Pancreas (tissue), 10 donors: ENCODE data around the gene PLEKHG2. TPM values are rescaled to one million over a fixed set of nuclear protein-coding genes. Genes with fewer than 3 reads are reported as not detected.
"Not testable (repeated sequence)": the region's sequence is repeated elsewhere in the genome, so short reads cannot be mapped to it uniquely, and the experiment has no call there.

Experiments used
- ATAC-seq, 4 donors: fragments of 200-7000 bp; cut with Tn5 transposase; one replicate each; pipeline versions ENCODE4 v1.8.0 to v1.9.1; 2020; ENCODE audit warnings: mild to moderate bottlenecking in 4 of 4, moderate library complexity in 4 of 4
- DNase-seq, 6 donors: peaks; one replicate each; pipeline ENCODE4 v3.0.0-alpha.2; 2020
- FAIRE-seq: peaks from 2 replicates; lab custom pipeline; 2012; peaks lifted over from hg19 to GRCh38; lab: Jason Lieb, UNC
- H3K27ac ChIP-seq, 4 donors: fragments of 200-600 bp; sonication (generic); 1 replicate in 3 of 4; 2 replicates in 1 of 4; pipeline versions ENCODE4 v1.5.0 to v1.8.0; 2020
- H3K27me3 ChIP-seq, 4 donors: fragments of 200-600 bp; one replicate each; pipeline ENCODE4 v1.8.0; 2021
- H3K36me3 ChIP-seq, 3 donors: fragments of 200-600 bp; sonication (generic) in 1 of 3; one replicate each; pipeline versions ENCODE4 v1.5.0 to v1.8.0; 2020 to 2021
- H3K4me1 ChIP-seq, 3 donors: fragments of 200-600 bp; one replicate each; pipeline ENCODE4 v1.8.0; 2021
- H3K4me3 ChIP-seq, 4 donors: fragments of 200-600 bp; sonication (generic) in 2 of 4; one replicate each; pipeline versions ENCODE4 v1.5.0 to v1.8.0; 2020 to 2021
- H3K9me3 ChIP-seq, 4 donors: fragments of 200-600 bp; one replicate each; pipeline ENCODE4 v1.8.0; 2021
- WGBS, 2 donors: extraction: QIAGEN DNeasy Blood & Tissue Kit; methylation state at CpG; one replicate each; pipeline ENCODE4 v1.1.7; 2013; 5-methylcytosine and 5-hydroxymethylcytosine counted together
- intact Hi-C, 3 donors: fragments of 100-400 bp; cut with DNase I; formaldehyde crosslinking; loops; one replicate each; pipeline versions ENCODE4 v1.11.1 to v1.14.2; 2022
- polyA plus RNA-seq, 2 donors: library from polyadenylated mRNA; stranded (reverse); fragments of 200-250 nt; gene quantifications; one replicate each; pipeline ENCODE4 v1.2.3, GENCODE V29; 2013
- total RNA-seq, 6 donors: library from RNA; stranded (reverse); fragmentation: NEBNext Ultra II Directional in 4 of 6; extraction: Animal tissue kit (Norgen Biotek cat#: 25700) in 4 of 6; gene quantifications; one replicate each; pipeline versions ENCODE4 v1.2.1 to v1.2.4, GENCODE V29; 2021 to 2023
- TF ChIP-seq, protein P1 (sequence below), 4 donors: fragments of 200-600 bp; sonication (generic) in 3 of 4; IDR thresholded peaks; one replicate each; pipeline versions ENCODE4 v1.5.0 to v1.8.0; 2021; ENCODE audit warnings: antibody characterized with exemption in 4 of 4
- donor health status: healthy with polysubstance abuse.
- donor health status: DM: no; HTN: no; CAD: no; lungs with moderate emphysema.
- donor health status: DM: no; HTN: no; CAD: no.
- donor health status: control.
- donor health status: control.
- donor health status: Bipolar disorder and iron deficiency.
- donor health status: DM: yes; HTN: yes; CAD: no.
- donor health status: DM: no; HTN: no; CAD: no.
- donor health status: DM: no; HTN: no; CAD: no.
- donor health status: DM: yes; HTN: yes; CAD: no.

Gene PLEKHG2
- total and polyA plus RNA-seq, 8 donors, result 3.1 to 15.0 (median 7.8) TPM

- DNase-seq (no peak), ATAC-seq (no peak), FAIRE-seq (no peak)
- Histone ChIP-seq H3K27ac (peak overlapping the region in 2 of 4 donors; percentile 90 to 91), H3K27me3 (no peaks in the 10 kb centered on the region), H3K4me3 (peak overlapping the region; percentile 68 to 99 (median 90)), H3K36me3 (no peaks in the 10 kb centered on the region), H3K4me1 (peaks cover 7 to 29% (median 17%) of the 10 kb centered on the region in 3 donors), H3K9me3 (no peaks in the 10 kb centered on the region)
- intact Hi-C loops, result loop anchor here in 1 of 3 donors (10.0 kb wide), 1 partner anchor 88 kb away; the partner anchor contains the start of gene EID2B
- 68 to 70% methylated on average over 16 of the region's 16 CpGs for WGBS, 2 donors
- TF ChIP-seq, protein P1, sequence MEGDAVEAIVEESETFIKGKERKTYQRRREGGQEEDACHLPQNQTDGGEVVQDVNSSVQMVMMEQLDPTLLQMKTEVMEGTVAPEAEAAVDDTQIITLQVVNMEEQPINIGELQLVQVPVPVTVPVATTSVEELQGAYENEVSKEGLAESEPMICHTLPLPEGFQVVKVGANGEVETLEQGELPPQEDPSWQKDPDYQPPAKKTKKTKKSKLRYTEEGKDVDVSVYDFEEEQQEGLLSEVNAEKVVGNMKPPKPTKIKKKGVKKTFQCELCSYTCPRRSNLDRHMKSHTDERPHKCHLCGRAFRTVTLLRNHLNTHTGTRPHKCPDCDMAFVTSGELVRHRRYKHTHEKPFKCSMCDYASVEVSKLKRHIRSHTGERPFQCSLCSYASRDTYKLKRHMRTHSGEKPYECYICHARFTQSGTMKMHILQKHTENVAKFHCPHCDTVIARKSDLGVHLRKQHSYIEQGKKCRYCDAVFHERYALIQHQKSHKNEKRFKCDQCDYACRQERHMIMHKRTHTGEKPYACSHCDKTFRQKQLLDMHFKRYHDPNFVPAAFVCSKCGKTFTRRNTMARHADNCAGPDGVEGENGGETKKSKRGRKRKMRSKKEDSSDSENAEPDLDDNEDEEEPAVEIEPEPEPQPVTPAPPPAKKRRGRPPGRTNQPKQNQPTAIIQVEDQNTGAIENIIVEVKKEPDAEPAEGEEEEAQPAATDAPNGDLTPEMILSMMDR (IDR thresholded peaks at IDR 0.05), result no peak
Observed at GRCh38 chr19:39446365-39447084, 34.1 kb downstream of the PLEKHG2 start.

- intact Hi-C loops, result loop anchor here in 1 of 3 donors (10.0 kb wide), 1 partner anchor 87 kb away; the partner anchor contains the start of gene EID2B
- Histone ChIP-seq H3K4me3 (no peak overlapping the region), H3K36me3 (peaks cover 0 to under 1% (median 0%) of the 10 kb centered on the region in 3 donors), H3K4me1 (peaks cover 7 to 29% (median 17%) of the 10 kb centered on the region in 3 donors), H3K9me3 (no peaks in the 10 kb centered on the region), H3K27ac (no peak overlapping the region), H3K27me3 (no peaks in the 10 kb centered on the region)
- TF ChIP-seq, protein P1 (IDR thresholded peaks at IDR 0.05), result no peak
- FAIRE-seq, result no peak
- peak in 1 of 6 donors; percentile 26 for DNase-seq
- WGBS, 2 donors, result 70 to 82% methylated on average over 3 of the region's 3 CpGs
- no peak for ATAC-seq
Observed at GRCh38 chr19:39448271-39448670, 35.8 kb downstream of the PLEKHG2 start.

GRCh38 chr19:39449116-39449797 lies 36.8 kb downstream of the PLEKHG2 start:
- no peak overlapping the region for H3K4me3 ChIP-seq
- 70 to 74% methylated on average over 8 of the region's 8 CpGs for WGBS, 2 donors
- H3K36me3 ChIP-seq, result peaks cover 0 to 3% (median 0%) of the 10 kb centered on the region in 3 donors
- DNase-seq, result no peak
- intact Hi-C loops, result loop anchor here in 1 of 3 donors (10.0 kb wide), 1 partner anchor 86 kb away; the partner anchor contains the start of gene EID2B
- no peaks in the 10 kb centered on the region for H3K9me3 ChIP-seq
- no peak for ATAC-seq
- peaks cover 7 to 28% (median 17%) of the 10 kb centered on the region in 3 donors for H3K4me1 ChIP-seq
- no peak for FAIRE-seq
- no peak overlapping the region for H3K27ac ChIP-seq
- H3K27me3 ChIP-seq, result no peaks in the 10 kb centered on the region
- TF ChIP-seq, protein P1 (IDR thresholded peaks at IDR 0.05), result no peak

GRCh38 chr19:39451257-39451656 lies 38.8 kb downstream of the PLEKHG2 start:
- peaks cover 7 to 23% (median 16%) of the 10 kb centered on the region in 3 donors for H3K4me1 ChIP-seq
- H3K27ac ChIP-seq, ATAC-seq, H3K36me3 ChIP-seq, FAIRE-seq, DNase-seq, H3K4me3 ChIP-seq, H3K9me3 ChIP-seq, H3K27me3 ChIP-seq, intact Hi-C loops: not testable (repeated sequence)
- 94% methylated on average over 8 of the region's 8 CpGs for WGBS, 2 donors

DNA sequence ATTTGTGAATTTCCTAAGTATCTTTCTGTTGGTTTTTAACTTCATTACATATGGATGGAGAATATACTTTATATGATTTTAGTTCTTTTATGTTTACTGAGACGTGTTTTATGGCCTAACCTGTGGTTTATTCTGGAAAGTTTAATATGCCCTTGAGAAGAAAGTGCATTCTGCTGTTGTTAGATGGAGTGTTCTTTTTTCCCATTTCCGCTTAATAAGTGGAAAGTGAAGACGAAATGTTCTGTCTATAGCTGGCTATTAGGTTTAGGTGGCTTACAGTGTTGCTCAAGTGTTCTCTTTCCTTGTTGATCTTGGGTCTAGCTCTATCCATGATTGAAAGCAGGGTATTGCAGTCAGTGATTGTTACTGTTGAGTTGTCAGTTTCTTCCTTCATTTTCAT lies 50.9 kb downstream of the PLEKHG2 start:
- H3K36me3 ChIP-seq, result peaks cover 12 to 66% (median 44%) of the 10 kb centered on the region in 3 donors

More for the DNA sequence above, 50.9 kb downstream of the PLEKHG2 start:
- FAIRE-seq, result no peak
- DNase-seq, result no peak
- H3K4me1 ChIP-seq, result no peaks in the 10 kb centered on the region
- WGBS, 2 donors, result 72 to 89% methylated on average over 3 of the region's 3 CpGs
- intact Hi-C loops, result no loop called here
- H3K27me3 ChIP-seq, result no peaks in the 10 kb centered on the region
- TF ChIP-seq, protein P1 (IDR thresholded peaks at IDR 0.05), result no peak
- no peak for ATAC-seq
- no peak overlapping the region for H3K27ac ChIP-seq
- H3K4me3 ChIP-seq, result no peak overlapping the region
- no peaks in the 10 kb centered on the region for H3K9me3 ChIP-seq
